Kidney epithelial cell (primary cell): Measurements from ENCODE around the gene RBFOX2. TPM values are rescaled to one million over a fixed set of nuclear protein-coding genes. Genes with fewer than 3 reads are reported as not detected.
"Not testable (repeated sequence)": the region's sequence is repeated elsewhere in the genome, so short reads cannot be mapped to it uniquely, and the experiment has no call there.

ENCODE experiments used
- DNase-seq: peaks from one replicate; pipeline ENCODE4 v3.0.0-alpha.2; 2010; ENCODE audit warnings: low read depth
- H3K27me3 ChIP-seq: 2 replicates; pipeline ENCODE4 v1.6.0; 2011; ENCODE audit warnings: low read length; ENCODE audit not compliant: control insufficient read depth, insufficient read depth
- H3K36me3 ChIP-seq: 2 replicates; pipeline ENCODE4 v1.5.1; 2011; ENCODE audit warnings: low read length; ENCODE audit not compliant: control insufficient read depth, insufficient read depth
- H3K4me3 ChIP-seq: 2 replicates; pipeline ENCODE4 v1.5.1; 2011; ENCODE audit warnings: low read depth, mild to moderate bottlenecking, control low read depth, low read length
- total RNA-seq: library from RNA; depleted of rRNA; stranded (reverse); fragments of >200 nt; gene quantifications from 2 replicates; pipeline ENCODE4 v1.2.3, GENCODE V29; 2015
- TF ChIP-seq, protein P1 (sequence below): IDR thresholded peaks from 2 replicates; pipeline ENCODE4 v1.5.1; 2011; ENCODE audit warnings: mild to moderate bottlenecking, moderate library complexity, low read length, control low read depth, inconsistent platforms; ENCODE audit not compliant: insufficient read depth, poor library complexity, severe bottlenecking

RBFOX2 gene
- total RNA-seq, 1 donor from 2014 or later = 75.1 TPM

DNA sequence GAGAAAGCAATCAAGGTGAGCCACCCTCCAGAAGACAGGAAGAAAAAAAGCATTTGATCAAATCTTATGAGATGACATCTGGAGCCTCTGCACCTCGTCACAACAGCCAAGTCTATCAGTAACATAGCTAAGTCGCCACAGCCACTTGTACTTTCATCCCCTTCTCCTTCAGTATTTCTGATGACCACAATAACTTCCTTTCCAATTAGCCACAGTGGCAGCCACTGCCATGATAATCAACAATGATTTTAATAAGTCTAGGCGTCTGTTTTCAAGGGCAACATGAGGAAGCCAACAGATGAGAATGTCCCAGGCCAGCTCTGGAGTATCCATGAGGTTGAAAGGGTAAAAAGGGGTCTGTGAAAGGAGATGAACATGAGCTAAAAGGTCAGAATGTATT is 29.9 kb downstream of the RBFOX2 start:
- DNase-seq = no peak
- TF ChIP-seq, protein P1, sequence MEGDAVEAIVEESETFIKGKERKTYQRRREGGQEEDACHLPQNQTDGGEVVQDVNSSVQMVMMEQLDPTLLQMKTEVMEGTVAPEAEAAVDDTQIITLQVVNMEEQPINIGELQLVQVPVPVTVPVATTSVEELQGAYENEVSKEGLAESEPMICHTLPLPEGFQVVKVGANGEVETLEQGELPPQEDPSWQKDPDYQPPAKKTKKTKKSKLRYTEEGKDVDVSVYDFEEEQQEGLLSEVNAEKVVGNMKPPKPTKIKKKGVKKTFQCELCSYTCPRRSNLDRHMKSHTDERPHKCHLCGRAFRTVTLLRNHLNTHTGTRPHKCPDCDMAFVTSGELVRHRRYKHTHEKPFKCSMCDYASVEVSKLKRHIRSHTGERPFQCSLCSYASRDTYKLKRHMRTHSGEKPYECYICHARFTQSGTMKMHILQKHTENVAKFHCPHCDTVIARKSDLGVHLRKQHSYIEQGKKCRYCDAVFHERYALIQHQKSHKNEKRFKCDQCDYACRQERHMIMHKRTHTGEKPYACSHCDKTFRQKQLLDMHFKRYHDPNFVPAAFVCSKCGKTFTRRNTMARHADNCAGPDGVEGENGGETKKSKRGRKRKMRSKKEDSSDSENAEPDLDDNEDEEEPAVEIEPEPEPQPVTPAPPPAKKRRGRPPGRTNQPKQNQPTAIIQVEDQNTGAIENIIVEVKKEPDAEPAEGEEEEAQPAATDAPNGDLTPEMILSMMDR = no peak
- Histone ChIP-seq H3K4me3 (no peak overlapping the region), H3K27me3 (no peaks in the 10 kb centered on the region), H3K36me3 (no peaks in the 10 kb centered on the region)

DNA sequence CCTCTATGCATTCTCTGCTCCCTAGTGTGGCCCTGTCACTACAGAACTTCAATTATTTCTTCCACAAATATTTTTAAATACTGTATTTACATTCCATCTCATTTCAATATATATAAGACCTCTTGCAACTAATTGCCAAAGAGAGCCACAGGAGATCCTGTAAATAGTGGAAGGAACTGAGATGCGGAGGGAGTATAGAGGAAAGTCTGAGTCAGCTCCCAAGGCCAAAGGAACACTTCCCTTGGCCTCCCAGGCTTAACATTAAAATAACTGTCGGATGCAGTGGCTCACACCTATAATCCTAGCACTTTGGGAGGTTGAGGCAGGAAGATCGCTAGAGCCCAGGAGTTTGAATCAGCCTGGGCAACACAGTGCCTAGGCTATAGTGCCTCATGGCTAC is 31.2 kb downstream of the RBFOX2 start:
- no peaks in the 10 kb centered on the region for H3K36me3 ChIP-seq
- no peaks in the 10 kb centered on the region for H3K27me3 ChIP-seq
- H3K4me3 ChIP-seq = no peak overlapping the region
- DNase-seq = no peak
- TF ChIP-seq, protein P1 = no peak

DNA sequence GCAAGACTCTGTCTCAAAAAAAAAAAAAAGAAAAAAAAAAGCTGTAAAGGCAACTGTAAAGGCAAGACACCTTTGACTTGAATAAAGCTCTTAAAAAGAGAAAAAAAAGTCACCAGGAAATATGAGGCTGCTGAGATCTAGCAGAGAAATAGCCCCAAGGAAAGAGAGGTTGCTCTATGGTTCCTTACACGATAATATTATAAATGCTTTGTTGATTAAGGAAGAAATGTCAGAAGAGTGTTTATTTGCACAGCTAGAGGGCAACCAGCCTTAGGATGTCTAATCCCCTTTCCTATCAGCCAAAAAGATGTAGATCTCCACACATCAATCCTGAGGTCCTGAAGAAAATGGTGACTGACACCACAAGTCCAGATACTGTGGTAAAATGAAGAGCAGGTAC is 32.0 kb downstream of the RBFOX2 start:
- TF ChIP-seq, protein P1 = no peak
- no peak for DNase-seq

GRCh38 chr22:35995772-35996171 is 32.9 kb downstream of the RBFOX2 start:
- DNase-seq = peak; percentile 43
- no peak overlapping the region for H3K4me3 ChIP-seq

More for the DNA sequence above, 32.0 kb downstream of the RBFOX2 start:
- Histone ChIP-seq H3K27me3 (no peaks in the 10 kb centered on the region), H3K36me3 (no peaks in the 10 kb centered on the region), H3K4me3 (no peak overlapping the region)

DNA sequence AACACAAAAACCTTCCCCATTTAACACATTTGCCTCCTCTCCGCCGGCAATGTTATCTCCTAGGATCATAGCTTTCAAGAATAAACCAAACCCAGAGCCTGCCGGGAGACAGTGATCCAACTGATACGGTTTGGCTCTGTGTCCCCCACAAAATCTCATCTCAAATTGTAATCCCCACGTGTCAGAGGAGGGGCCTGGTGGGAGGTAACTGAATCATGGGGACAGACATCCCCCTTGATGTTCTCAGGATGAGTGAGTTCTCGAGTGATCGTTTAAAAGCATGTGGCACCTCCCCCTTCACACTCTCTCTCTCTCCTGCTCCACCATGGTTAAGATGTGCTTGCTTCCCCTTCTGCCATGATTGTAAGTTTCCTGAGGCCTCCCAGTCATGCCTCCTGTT is 33.3 kb downstream of the RBFOX2 start:
- Histone ChIP-seq H3K27me3 (no peaks in the 10 kb centered on the region), H3K4me3 (no peak overlapping the region), H3K36me3 (no peaks in the 10 kb centered on the region)
- TF ChIP-seq, protein P1 = no peak
- DNase-seq = no peak

More at GRCh38 chr22:35995772-35996171, 32.9 kb downstream of the RBFOX2 start:
- Histone ChIP-seq H3K27me3 (no peaks in the 10 kb centered on the region), H3K36me3 (no peaks in the 10 kb centered on the region)
- TF ChIP-seq, protein P1 = no peak

DNA sequence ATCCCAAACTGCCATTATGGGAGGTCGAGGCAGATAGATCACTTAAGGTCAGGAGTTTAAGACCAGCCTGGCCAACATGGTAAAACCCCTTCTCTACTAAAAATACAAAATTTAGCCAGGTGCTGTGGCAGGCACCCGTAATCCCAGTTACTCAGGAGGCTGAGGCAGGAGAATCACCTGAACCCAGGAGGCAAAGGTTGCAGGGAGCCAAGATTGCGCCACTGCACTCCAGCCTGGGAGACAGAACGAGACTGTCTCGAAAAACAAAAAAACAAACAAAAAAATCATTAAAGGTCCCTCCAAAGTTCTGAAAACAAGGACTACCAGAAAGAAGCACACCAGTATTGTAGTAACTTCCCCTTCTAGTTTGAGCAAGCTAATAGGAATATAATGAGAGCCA is 34.9 kb downstream of the RBFOX2 start:
- H3K36me3 ChIP-seq, H3K27me3 ChIP-seq, DNase-seq, H3K4me3 ChIP-seq: not testable (repeated sequence)
